ENCODE measurements around the gene ADAM33. TPM values are rescaled to one million over a fixed set of nuclear protein-coding genes. Genes with fewer than 3 reads are reported as not detected.

ADAM33 gene
- total RNA-seq, 1 donor from 2014 or later: 7.0 TPM

GRCh38 chr20:3627476-3627875 is 54.3 kb downstream of the ADAM33 start:
- TF ChIP-seq EZH2 (IDR thresholded peaks at IDR 0.05) (no peak), EZH2phosphoT487 (IDR thresholded peaks at IDR 0.05) (no peak), CTCF (IDR thresholded peaks at IDR 0.05) (no peak)
- Mint-ChIP-seq H3K4me3 (no peak overlapping the region), H3K27ac (no peak overlapping the region)

GRCh38 chr20:3622406-3622805 is 59.4 kb downstream of the ADAM33 start:
- no peaks in the 10 kb centered on the region for H3K79me2 ChIP-seq (ENCODE audit: low read depth)
- no peaks in the 10 kb centered on the region for H3K27me3 ChIP-seq
- Mint-ChIP-seq H3K27ac (no peak overlapping the region), H3K4me3 (no peak overlapping the region), H3K9me3 (no peaks in the 10 kb centered on the region), H3K4me1 (peaks cover 36% of the 10 kb centered on the region), H3K36me3 (peaks cover 6% of the 10 kb centered on the region), H3K27me3 (ENCODE audit: insufficient read depth, low read depth) (peaks cover 2% of the 10 kb centered on the region)
- H3K9ac ChIP-seq: no peak overlapping the region
- H3K4me3 ChIP-seq: no peak overlapping the region
- H3K4me2 ChIP-seq: no peak overlapping the region
- H3K27ac ChIP-seq: no peak overlapping the region
- no peaks in the 10 kb centered on the region for H3K36me3 ChIP-seq
- peaks cover 19% of the 10 kb centered on the region for H3F3A ChIP-seq (ENCODE audit: low read depth)
- H3K4me1 ChIP-seq: peaks cover 32% of the 10 kb centered on the region
- no peak for DNase-seq (ENCODE audit: low spot score)
- no peaks in the 10 kb centered on the region for H3K9me3 ChIP-seq (ENCODE audit: low read depth)
- H4K20me1 ChIP-seq (ENCODE audit: low read depth): no peaks in the 10 kb centered on the region
- no peak for TF ChIP-seq EZH2phosphoT487 (IDR thresholded peaks at IDR 0.05)
- no peak for TF ChIP-seq EZH2 (IDR thresholded peaks at IDR 0.05)
- no peak for TF ChIP-seq CTCF (IDR thresholded peaks at IDR 0.05)
- no peak overlapping the region for H2AFZ ChIP-seq (replicated peaks)

More at GRCh38 chr20:3627476-3627875, 54.3 kb downstream of the ADAM33 start:
- no peak for DNase-seq (ENCODE audit: low spot score)
- no peaks in the 10 kb centered on the region for H3K9me3 ChIP-seq (ENCODE audit: low read depth)
- H3K4me3 ChIP-seq: no peak overlapping the region
- Mint-ChIP-seq H3K36me3 (peaks cover 20% of the 10 kb centered on the region), H3K4me1 (peaks cover 20% of the 10 kb centered on the region), H3K27me3 (ENCODE audit: insufficient read depth, low read depth) (no peaks in the 10 kb centered on the region), H3K9me3 (no peaks in the 10 kb centered on the region)
- no peak overlapping the region for H3K4me2 ChIP-seq
- no peaks in the 10 kb centered on the region for H3K27me3 ChIP-seq
- no peak overlapping the region for H3K27ac ChIP-seq
- no peaks in the 10 kb centered on the region for H3K36me3 ChIP-seq
- H3K4me1 ChIP-seq: peaks cover 19% of the 10 kb centered on the region
- no peak overlapping the region for H3K9ac ChIP-seq
- H4K20me1 ChIP-seq (ENCODE audit: low read depth): no peaks in the 10 kb centered on the region
- H3F3A ChIP-seq (ENCODE audit: low read depth): no peaks in the 10 kb centered on the region
- no peak overlapping the region for H2AFZ ChIP-seq (replicated peaks)
- H3K79me2 ChIP-seq (ENCODE audit: low read depth): no peaks in the 10 kb centered on the region

- Histone ChIP-seq H3K4me3 (no peak overlapping the region), H3K9me3 (ENCODE audit: low read depth) (no peaks in the 10 kb centered on the region), H3K79me2 (ENCODE audit: low read depth) (no peaks in the 10 kb centered on the region), H3K27ac (no peak overlapping the region), H3F3A (ENCODE audit: low read depth) (peaks cover 19% of the 10 kb centered on the region), H2AFZ (replicated peaks) (no peak overlapping the region), H4K20me1 (ENCODE audit: low read depth) (no peaks in the 10 kb centered on the region), H3K36me3 (no peaks in the 10 kb centered on the region), H3K4me2 (no peak overlapping the region), H3K27me3 (no peaks in the 10 kb centered on the region), H3K4me1 (peaks cover 32% of the 10 kb centered on the region), H3K9ac (no peak overlapping the region)
- Mint-ChIP-seq H3K4me1 (peaks cover 37% of the 10 kb centered on the region), H3K27ac (no peak overlapping the region), H3K27me3 (ENCODE audit: insufficient read depth, low read depth) (peaks cover 2% of the 10 kb centered on the region), H3K4me3 (no peak overlapping the region), H3K9me3 (no peaks in the 10 kb centered on the region), H3K36me3 (peaks cover 4% of the 10 kb centered on the region)
- TF ChIP-seq CTCF (IDR thresholded peaks at IDR 0.05) (peak; percentile 51), EZH2 (IDR thresholded peaks at IDR 0.05) (no peak)
- DNase-seq (ENCODE audit: low spot score): peak; percentile 57
These were observed 60.7 kb downstream of the ADAM33 start for GRCh38 chr20:3621111-3621510.

Other genes starting within 250 kb of the ADAM33 start
- 31.2 and 36.8 TPM in 2 replicates for gene ATRN, start 211.0 kb downstream of the ADAM33 start, total RNA-seq (ENCODE audit: low replicate concordance)
- gene GFRA4, start 18.6 kb downstream of the ADAM33 start, total RNA-seq (ENCODE audit: low replicate concordance): not detected in 2 replicates
- not detected in 2 replicates for gene SIGLEC1, start 30.6 kb upstream of the ADAM33 start, total RNA-seq (ENCODE audit: low replicate concordance)
- 0.15 and 0.71 TPM in 2 replicates for gene HSPA12B, start 50.7 kb upstream of the ADAM33 start, total RNA-seq (ENCODE audit: low replicate concordance)
- gene ADISSP, start 85.7 kb upstream of the ADAM33 start, total RNA-seq (ENCODE audit: low replicate concordance): 17.6 and 42.8 TPM in 2 replicates
- gene SPEF1, start 99.4 kb upstream of the ADAM33 start, total RNA-seq (ENCODE audit: low replicate concordance): 0.34 and 1.2 TPM in 2 replicates
- 5.0 and 28.9 TPM in 2 replicates for gene CENPB, start 104.7 kb upstream of the ADAM33 start, total RNA-seq (ENCODE audit: low replicate concordance)
- gene CDC25B, start 114.3 kb upstream of the ADAM33 start, total RNA-seq (ENCODE audit: low replicate concordance): 9.3 and 22.9 TPM in 2 replicates
- gene AP5S1, start 138.5 kb upstream of the ADAM33 start, total RNA-seq (ENCODE audit: low replicate concordance): 1.2 and 3.4 TPM in 2 replicates
- 14.1 and 23.4 TPM in 2 replicates for gene MAVS, start 164.8 kb upstream of the ADAM33 start, total RNA-seq (ENCODE audit: low replicate concordance)
- 55.7 and 60.7 TPM in 2 replicates for gene PANK2, start 207.4 kb upstream of the ADAM33 start, total RNA-seq (ENCODE audit: low replicate concordance)